Astrocyte (in vitro differentiated cells and primary cell): ENCODE data around the gene GPATCH2L. TPM values are rescaled to one million over a fixed set of nuclear protein-coding genes. Genes with fewer than 3 reads are reported as not detected.

Experiments used
- DNase-seq: peaks from one replicate; pipeline ENCODE4 v3.0.0-alpha.2; 2010; ENCODE audit warnings: low read depth
- FAIRE-seq: peaks from 2 replicates; lab custom pipeline; 2011; peaks lifted over from hg19 to GRCh38; lab: Jason Lieb, UNC
- H2AFZ ChIP-seq: 2 replicates; pipeline ENCODE4 v1.6.0; 2012; ENCODE audit warnings: low read depth, low read length, inconsistent platforms
- H3K27ac ChIP-seq: 2 replicates; pipeline ENCODE4 v1.5.1; 2011; ENCODE audit warnings: low read depth, low read length, inconsistent platforms
- H3K27me3 ChIP-seq: 2 replicates; pipeline ENCODE4 v1.6.0; 2011; ENCODE audit warnings: low read length, inconsistent platforms; ENCODE audit not compliant: insufficient read depth
- H3K36me3 ChIP-seq: 2 replicates; pipeline ENCODE4 v1.5.1; 2011; ENCODE audit warnings: low read length, inconsistent platforms; ENCODE audit not compliant: insufficient read depth
- H3K4me1 ChIP-seq: 2 replicates; pipeline ENCODE4 v1.5.1; 2011; ENCODE audit warnings: low read length, inconsistent platforms; ENCODE audit not compliant: insufficient read depth
- H3K4me2 ChIP-seq: 2 replicates; pipeline ENCODE4 v1.6.0; 2012; ENCODE audit warnings: low read length, inconsistent platforms
- H3K4me3 ChIP-seq: 2 replicates; pipeline ENCODE4 v1.5.1; 2011; ENCODE audit warnings: low read depth, mild to moderate bottlenecking, low read length, inconsistent platforms; ENCODE audit not compliant: insufficient read depth
- H3K79me2 ChIP-seq: 2 replicates; pipeline ENCODE4 v1.6.0; 2012; ENCODE audit warnings: mild to moderate bottlenecking, low read length, inconsistent platforms; ENCODE audit not compliant: insufficient read depth
- H3K9ac ChIP-seq: 2 replicates; pipeline ENCODE4 v1.6.0; 2012; ENCODE audit warnings: mild to moderate bottlenecking, low read length, inconsistent platforms
- H3K9me3 ChIP-seq: 2 replicates; pipeline ENCODE4 v1.5.1; 2012; ENCODE audit warnings: low read depth, mild to moderate bottlenecking, low read length, inconsistent platforms; ENCODE audit not compliant: insufficient read depth
- H4K20me1 ChIP-seq: 2 replicates; pipeline ENCODE4 v1.6.0; 2012; ENCODE audit warnings: low read length, inconsistent platforms; ENCODE audit not compliant: insufficient read depth
- H3K27ac Mint-ChIP-seq: one replicate; pipeline ENCODE4 v1.8.0; 2021; ENCODE audit warnings: mild to moderate bottlenecking, mixed read lengths; ENCODE audit not compliant: unreplicated experiment
- H3K27me3 Mint-ChIP-seq: one replicate; pipeline ENCODE4 v1.8.0; 2021; ENCODE audit warnings: low read depth, mixed read lengths; ENCODE audit not compliant: unreplicated experiment
- H3K36me3 Mint-ChIP-seq: one replicate; pipeline ENCODE4 v1.8.0; 2021; ENCODE audit warnings: low read depth, mixed read lengths; ENCODE audit not compliant: unreplicated experiment
- H3K4me1 Mint-ChIP-seq: one replicate; pipeline ENCODE4 v1.8.0; 2021; ENCODE audit warnings: low read depth, mixed read lengths; ENCODE audit not compliant: unreplicated experiment
- H3K4me3 Mint-ChIP-seq: one replicate; pipeline ENCODE4 v1.8.0; 2021; ENCODE audit warnings: mild to moderate bottlenecking, moderate library complexity, mixed read lengths; ENCODE audit not compliant: unreplicated experiment
- H3K9me3 Mint-ChIP-seq: one replicate; pipeline ENCODE4 v1.8.0; 2021; ENCODE audit warnings: mild to moderate bottlenecking, mixed read lengths; ENCODE audit not compliant: unreplicated experiment
- CTCF ChIP-seq: IDR thresholded peaks from 2 replicates; pipeline ENCODE4 v1.5.1; 2011; ENCODE audit warnings: low read depth, mild to moderate bottlenecking, inconsistent platforms, low read length, moderate library complexity; ENCODE audit not compliant: insufficient read depth
- EZH2 ChIP-seq: IDR thresholded peaks from 2 replicates; pipeline ENCODE4 v1.6.1; 2012; ENCODE audit warnings: mild to moderate bottlenecking, low read length, inconsistent platforms; ENCODE audit not compliant: insufficient read depth
- total RNA-seq: library from RNA; stranded (reverse); gene quantifications from 2 replicates; pipeline ENCODE4 v1.2.1, GENCODE V29; 2021

GPATCH2L gene
- total RNA-seq, 1 donor from 2014 or later = 60.8 TPM

GRCh38 chr14:76235628-76236027 is 83.9 kb downstream of the GPATCH2L start:
- no peak overlapping the region for H3K4me3 Mint-ChIP-seq
- Histone ChIP-seq H4K20me1 (no peaks in the 10 kb centered on the region), H3K36me3 (no peaks in the 10 kb centered on the region), H3K4me2 (no peak overlapping the region), H3K4me3 (no peak overlapping the region), H3K27me3 (no peaks in the 10 kb centered on the region), H2AFZ (no peak overlapping the region), H3K27ac (no peak overlapping the region), H3K9ac (no peak overlapping the region), H3K79me2 (no peaks in the 10 kb centered on the region), H3K9me3 (no peaks in the 10 kb centered on the region), H3K4me1 (no peaks in the 10 kb centered on the region)
- no peak for FAIRE-seq
- H3K27ac Mint-ChIP-seq = no peak overlapping the region
- peaks cover 3% of the 10 kb centered on the region for H3K27me3 Mint-ChIP-seq
- H3K9me3 Mint-ChIP-seq = peaks cover 11% of the 10 kb centered on the region
- TF ChIP-seq CTCF (no peak), EZH2 (no peak)
- no peak for DNase-seq
- H3K36me3 Mint-ChIP-seq = peaks cover 3% of the 10 kb centered on the region
- no peaks in the 10 kb centered on the region for H3K4me1 Mint-ChIP-seq

- H3K4me2 ChIP-seq = no peak overlapping the region
- Mint-ChIP-seq H3K4me3 (no peak overlapping the region), H3K27ac (no peak overlapping the region), H3K4me1 (no peaks in the 10 kb centered on the region), H3K36me3 (peaks cover 3% of the 10 kb centered on the region), H3K27me3 (peaks cover 3% of the 10 kb centered on the region), H3K9me3 (peaks cover 14% of the 10 kb centered on the region)
- TF ChIP-seq EZH2 (no peak), CTCF (no peak)
- H2AFZ ChIP-seq = no peak overlapping the region
- no peak overlapping the region for H3K27ac ChIP-seq
- no peaks in the 10 kb centered on the region for H4K20me1 ChIP-seq
- peak; percentile 22 for DNase-seq
- H3K4me1 ChIP-seq = no peaks in the 10 kb centered on the region
- H3K27me3 ChIP-seq = no peaks in the 10 kb centered on the region
- no peak overlapping the region for H3K9ac ChIP-seq
- H3K9me3 ChIP-seq = no peaks in the 10 kb centered on the region
- H3K79me2 ChIP-seq = no peaks in the 10 kb centered on the region
- H3K36me3 ChIP-seq = no peaks in the 10 kb centered on the region
- FAIRE-seq = no peak
- H3K4me3 ChIP-seq = no peak overlapping the region
Measured at GRCh38 chr14:76236172-76237130, 84.7 kb downstream of the GPATCH2L start.
